Fibroblast of upper back skin (primary cell): Measurements from ENCODE around the gene VEZT.
A peak's percentile ranks its signal among the peaks of the same experiment; 100 is the strongest.
"Not testable (repeated sequence)": the region's sequence is repeated elsewhere in the genome, so short reads cannot be mapped to it uniquely, and the experiment has no call there.

Experiments used
- DNase-seq: peaks from one replicate; pipeline ENCODE4 v3.0.0-alpha.2; 2013

The VEZT gene

DNA sequence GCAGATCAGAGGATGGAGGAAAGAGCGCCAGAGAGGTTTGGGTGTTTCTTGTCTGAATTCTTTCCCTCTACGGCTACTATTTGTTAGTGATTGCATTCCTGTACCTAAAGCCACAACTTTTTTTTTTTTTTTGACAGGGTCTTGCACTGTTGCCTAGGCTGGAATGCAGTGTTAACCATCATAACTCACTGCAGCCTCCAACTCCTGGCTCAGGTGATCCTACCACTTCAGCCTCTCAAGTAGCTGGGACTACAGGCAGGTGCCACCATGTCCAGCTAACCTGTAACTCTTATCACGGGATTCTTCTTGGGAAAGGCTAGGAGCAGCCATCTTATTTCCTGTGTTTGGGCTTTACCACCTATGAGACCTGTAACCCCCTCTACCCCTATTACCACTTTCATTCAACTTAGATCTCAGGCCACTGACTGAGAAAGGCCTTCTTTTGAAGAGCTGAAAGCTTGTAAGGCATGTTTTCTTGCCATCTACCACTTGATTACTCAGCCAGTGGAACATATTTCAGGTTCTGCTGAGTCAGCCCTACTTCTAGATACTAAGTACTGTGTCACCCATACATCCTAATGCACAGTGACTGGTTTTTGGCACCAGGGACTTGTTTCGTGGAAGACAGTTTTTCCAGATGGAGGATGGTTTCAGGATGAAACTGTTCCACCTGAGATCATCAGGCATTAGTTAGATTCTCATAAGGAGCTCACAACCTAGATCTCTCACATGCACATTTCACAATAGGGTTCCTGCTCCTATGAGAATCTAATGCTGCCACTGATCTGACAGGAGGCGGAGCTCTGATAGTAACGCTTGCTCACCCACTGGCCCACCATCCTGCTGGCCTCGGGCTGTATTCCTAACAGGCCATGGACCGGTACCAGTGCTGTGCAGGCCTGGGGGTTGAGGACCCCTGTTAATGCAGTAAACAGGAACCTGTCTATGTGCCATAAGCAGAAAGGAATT is 6.9 kb downstream of the VEZT start:
- peak; percentile 84 for DNase-seq

DNA sequence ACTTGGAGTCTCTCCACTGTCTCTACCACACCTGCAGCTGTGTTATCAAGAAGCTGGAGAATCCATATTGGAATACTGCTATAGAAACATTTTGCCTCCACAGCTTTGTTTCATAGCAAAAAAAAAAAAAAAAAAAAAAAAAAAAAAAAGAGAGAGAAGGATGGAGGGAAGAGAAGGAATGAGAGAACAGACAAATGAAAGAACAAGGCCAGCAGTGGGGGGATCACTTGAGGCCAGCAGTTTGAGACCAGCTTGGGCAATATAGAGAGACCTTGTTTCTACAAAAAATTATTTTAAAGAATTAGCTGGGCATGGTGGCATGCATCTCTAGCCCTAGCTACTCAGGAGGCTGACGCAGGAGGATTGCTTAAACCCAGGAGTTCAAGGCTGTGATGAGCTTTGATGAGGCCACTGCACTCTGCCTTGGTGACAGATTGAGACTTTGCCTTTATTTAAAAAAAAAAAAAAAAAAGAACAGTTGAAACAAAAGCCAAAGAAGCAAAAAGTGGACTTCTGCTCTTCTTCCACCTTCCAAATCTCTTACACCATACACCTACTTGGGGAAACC is 8.1 kb downstream of the VEZT start:
- no peak for DNase-seq

DNA sequence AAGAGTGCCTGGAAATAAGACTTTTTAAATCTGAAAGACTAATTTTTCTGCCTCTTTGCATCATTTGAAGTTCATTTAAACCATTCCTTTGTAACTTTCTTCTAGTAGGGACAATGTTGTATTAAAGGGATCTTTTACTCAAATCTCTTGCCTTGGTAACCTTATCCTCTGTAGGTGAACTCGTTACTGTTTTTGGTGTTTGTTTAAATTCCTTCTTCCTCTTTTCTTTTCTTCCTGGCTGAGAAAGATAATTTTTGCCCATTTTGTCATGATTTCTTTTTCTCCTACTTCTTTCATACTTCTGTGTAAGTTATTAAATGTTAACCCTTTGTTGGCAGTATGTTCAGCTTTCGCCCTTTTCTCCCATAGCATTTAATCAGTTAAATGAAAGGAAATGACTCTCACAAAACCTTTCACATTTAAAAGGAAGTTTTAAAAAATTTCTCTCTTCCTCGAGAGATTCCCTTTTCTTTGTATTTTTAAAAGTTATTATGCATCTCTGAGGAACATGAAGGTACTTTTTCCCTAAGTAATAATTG is 10.3 kb downstream of the VEZT start:
- no peak for DNase-seq

DNA sequence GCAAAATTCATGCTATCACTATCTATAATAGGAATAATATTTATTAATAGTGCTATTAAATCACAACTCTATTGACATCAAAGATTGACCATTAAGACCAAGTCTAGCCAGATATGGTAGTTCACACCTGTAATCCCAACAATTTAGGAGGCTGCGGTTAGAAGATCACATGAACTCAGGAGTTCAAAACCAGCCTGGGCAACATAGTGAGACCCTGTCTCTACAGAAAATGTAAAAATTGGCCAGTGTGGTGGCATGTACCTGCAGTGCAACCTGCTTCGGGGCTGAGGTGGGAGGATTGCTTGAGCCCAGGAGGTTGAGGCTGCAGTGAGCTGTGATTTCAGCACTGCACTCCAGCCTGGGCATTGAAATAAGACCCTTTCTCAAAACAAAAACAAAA is 11.0 kb downstream of the VEZT start:
- DNase-seq = no peak

DNA sequence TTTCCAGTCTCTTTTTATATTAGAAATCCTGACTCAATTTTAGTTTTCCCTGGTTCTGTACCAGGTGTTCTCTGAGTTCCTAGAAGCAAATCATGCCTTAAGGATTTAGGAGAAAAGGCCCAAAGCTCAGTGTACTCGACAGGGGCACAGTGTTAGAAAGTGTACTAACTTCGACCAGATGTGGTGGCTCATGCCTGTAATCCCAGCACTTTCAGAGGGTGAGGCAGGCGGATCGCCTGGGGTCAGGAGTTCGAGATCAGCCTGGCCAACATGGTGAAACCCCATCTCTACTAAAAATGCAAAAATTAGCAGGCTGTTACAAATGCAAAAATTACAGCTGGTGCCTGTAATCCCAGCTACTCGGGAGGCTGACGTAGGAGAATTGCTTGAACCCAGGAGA is 12.0 kb downstream of the VEZT start:
- DNase-seq = no peak

DNA sequence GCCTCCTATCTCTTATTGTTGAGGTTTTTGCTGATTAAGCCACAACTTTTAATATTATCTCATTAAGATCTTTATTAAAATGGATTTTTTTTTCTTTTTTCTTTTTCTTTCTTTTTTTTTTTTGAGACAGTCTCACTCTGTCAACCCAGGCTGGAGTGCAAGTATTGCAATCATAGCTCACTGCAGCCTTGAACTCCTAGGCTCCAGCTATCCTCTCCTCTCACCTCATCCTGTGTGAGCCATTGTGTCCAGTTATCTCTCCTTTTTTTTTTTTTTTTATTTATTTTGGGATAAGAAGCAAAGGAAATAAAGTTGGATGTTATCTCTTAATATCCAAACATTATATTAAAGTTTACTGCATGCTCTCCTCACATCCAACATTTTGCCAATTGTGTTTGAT is 12.7 kb downstream of the VEZT start:
- DNase-seq = no peak

DNA sequence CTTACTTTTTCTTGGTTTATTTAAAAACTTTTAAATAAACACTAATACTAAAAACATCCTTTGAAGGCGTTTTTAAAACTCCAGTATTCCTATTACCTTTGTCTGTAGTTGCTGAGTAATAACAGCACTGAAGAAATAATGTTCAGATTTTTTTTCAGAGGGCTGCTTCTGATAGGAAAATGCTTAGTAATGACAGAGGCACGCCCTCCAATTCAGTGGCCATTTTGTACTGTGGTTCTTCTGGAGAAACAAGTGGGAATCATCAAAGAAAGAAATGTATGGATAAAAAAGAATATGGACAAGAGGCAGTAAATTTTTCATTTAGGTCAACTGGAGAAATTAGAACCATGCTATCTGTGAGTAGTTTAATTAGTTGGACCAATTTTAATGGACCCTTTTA is 13.6 kb downstream of the VEZT start:
- no peak for DNase-seq

DNA sequence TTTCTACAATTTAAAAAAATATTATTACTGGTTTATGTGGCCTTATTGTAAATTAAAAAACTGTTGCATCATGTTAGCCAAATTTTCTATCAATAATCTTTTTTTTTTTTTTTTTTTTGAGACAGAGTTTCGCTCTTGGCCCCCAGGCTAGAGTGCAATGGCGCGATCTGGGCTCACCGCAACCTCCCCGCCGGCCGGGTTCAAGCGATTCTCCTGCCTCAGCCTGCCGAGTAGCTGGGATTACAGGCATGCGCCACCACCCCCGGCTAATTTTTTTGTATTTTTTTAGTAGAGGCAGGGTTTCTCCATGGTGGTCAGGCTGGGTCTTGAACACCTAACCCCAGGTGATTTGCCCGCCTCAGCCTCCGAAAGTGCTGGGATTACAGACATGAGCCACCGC is 16.6 kb downstream of the VEZT start:
- not testable (repeated sequence) for DNase-seq

DNA sequence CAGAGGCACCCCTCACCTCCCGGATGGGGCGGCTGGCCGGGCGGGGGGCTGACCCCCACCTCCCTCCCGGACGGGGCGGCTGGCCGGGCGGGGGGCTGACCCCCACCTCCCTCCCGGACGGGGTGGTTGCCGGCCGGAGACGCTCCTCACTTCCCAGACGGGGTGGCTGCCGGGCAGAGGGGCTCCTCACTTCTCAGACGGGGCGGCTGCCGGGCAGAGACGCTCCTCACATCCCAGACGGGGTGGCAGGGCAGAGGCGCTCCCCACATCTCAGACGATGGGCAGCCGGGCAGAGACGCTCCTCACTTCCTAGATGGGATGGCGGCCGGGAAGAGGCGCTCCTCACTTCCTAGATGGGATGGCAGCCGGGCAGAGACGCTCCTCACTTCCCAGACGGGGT is 18.0 kb downstream of the VEZT start:
- DNase-seq = not testable (repeated sequence)

DNA sequence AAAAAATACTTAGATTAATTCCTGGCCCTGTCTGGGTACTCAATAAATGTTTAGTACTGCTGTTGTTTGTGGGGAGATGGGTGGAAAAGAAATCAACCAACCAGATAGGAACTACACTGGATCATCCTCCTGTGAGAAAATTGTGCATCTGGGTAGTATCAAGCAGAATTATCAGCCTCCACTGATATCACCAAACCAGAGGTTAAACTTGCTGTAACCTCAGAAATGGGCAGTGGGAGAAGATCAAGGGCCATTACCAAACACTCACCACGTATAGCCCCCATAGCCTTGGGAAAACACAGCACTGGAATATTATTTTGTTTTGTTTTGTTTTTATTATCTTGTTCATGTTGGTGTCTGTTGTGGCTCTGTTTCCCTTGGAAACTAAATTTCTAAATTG is 19.7 kb downstream of the VEZT start:
- DNase-seq = no peak

DNA sequence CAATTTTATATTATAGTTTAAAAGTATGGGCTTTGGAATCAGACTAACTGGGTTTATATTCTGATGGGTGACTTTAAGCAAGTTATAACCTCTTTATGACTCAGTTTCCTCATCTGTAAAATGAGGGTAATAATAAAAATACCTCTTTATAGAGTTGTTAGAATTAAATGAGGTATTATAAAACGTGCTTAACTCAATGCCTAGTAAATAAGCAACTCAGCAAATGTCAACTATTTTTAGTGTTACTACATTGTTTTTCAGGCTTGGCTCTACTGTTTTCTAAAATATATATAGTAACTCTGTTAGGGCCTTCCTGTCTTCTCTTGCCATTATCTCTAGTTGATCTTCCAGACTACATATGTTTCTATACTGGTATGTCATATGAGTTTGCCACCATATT is 20.5 kb downstream of the VEZT start:
- DNase-seq = no peak

DNA sequence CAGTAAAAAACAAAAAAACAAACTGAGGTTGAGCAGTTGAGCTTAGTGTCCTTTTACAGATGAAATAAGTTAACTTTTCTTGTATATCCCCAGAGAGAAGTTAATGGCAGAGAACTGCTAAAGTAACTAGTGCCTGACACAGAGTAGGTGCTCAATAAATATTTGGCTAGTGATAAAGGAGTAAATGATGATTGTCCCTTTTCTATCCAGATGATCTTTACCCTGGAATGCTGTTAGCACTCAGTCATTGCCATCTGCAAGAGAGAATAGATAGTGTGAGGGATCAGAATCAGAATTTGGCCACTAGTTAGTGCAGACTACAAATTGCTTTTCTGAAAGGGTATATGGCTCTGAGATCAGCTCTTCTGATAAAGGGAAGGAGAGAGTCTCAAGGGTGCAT is 21.6 kb downstream of the VEZT start:
- DNase-seq = no peak

DNA sequence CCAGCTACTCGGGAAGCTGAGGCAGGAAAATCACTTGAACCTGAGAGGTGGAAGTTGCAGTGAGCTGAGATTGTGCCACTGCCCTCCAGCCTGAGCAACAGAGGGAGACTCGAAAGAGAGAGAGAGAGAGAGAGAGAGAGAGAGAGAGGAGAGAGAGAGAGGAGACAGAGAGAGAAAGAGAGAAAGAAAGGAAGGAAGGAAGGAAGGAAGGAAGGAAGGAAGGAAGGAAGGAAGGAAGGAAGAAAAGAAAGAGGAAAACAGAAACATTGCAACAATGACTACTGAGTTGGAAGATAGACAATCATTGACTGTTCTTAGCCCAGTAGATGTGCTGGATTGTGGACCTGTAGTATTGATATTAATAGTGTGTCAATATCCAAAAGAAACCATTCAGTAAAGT is 22.2 kb downstream of the VEZT start:
- not testable (repeated sequence) for DNase-seq

DNA sequence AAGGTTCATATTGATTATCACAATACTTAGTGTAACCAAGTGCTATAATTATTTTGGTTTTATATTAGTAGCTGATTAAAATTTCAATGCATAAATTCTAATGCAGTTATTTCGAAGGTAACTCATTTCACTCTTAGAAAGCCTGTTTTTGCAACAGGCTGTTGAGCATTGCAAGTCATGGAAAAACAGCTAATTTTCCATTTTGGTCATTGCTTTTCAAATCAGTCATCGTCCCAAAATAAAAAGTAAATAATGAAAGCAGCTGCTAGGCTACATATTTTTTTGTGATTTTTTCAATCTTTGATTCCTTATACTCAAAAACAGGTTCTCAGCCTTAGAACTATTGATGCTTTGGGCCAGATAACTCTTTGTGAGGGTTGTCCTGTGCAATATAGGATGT is 22.9 kb downstream of the VEZT start:
- DNase-seq = no peak

DNA sequence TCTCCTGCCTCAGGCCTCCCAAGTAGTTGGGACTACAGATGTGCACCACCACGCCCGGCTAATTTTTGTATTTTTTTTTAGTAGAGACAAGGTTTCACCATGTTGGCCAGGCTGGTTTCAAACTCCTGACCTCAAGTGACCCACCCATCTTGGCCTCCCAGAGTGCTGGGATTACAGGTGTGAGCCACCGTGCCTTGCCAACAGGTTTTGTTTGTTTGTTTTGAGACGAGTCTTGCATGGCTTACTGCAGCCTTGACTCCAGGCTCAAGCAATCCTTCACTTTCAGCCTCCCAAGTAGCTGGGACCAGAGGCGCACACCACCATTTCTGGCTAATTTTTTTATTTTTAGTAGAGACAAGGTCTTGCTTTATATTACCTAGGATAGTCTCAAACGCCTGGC is 23.5 kb downstream of the VEZT start:
- not testable (repeated sequence) for DNase-seq

DNA sequence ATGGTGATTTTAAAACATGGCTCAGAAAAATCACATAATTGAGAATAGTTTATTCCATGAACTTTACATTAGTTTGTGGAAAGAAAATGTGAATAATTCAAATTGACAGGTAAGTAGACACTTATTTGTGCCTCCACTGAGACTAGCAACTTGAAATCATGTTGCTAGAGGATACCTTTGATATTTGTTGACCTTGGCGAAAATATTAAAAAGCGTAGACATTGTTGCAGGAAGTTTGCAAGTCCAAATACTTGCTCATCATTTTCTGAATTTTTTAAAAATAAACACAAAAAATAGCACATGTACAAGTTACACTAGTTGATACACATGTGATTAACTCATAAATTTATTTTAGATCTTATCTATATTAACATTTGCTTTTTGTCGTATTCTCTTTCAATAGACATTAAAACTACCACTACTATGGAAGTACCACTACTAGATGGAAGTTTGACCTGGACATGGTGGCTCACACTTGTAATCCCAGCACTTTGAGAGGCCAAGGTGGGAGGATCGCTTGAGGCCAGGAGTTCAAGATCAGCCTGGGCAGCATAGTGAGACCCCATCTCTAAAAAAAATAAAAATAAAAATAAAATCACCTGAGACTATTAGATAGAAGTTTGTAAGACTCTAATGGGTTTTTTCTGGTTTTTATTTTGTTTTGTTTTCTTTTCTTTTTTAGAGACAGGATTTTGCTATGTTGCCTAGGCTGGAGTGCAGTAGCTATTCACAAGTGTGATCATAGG is 24.3 kb downstream of the VEZT start:
- DNase-seq = no peak

DNA sequence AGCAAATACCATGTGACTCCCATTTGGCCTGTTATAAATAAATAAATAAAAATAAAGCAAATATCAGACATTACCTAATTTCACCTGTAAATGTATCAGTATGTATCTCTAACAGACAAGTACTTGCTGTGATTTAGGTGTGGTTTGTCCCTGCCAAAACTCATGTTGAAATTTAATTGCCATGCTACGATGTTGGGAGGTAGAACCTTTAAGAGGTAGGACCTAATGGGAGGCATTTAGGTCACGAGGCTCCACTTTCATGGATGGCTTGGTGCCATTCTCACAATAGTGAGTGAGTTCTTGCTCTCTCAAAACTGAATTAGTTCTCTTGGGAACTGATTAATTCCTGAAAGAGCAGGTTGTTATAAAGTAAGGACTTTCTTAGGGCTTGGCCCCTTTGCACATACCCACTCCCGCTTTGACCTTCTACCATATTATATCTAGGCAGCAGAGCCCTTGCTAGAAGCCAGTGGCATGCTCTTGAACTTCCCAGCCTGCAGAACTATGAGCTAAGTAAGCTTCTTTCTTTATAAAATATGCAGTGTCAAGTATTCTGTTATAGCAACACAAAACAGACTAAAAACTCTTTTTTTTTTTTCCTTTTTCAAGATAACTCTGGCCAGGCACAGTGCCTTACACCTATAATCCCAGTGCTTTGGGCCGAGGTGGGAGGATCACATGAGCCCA is 26.0 kb downstream of the VEZT start:
- DNase-seq = no peak

DNA sequence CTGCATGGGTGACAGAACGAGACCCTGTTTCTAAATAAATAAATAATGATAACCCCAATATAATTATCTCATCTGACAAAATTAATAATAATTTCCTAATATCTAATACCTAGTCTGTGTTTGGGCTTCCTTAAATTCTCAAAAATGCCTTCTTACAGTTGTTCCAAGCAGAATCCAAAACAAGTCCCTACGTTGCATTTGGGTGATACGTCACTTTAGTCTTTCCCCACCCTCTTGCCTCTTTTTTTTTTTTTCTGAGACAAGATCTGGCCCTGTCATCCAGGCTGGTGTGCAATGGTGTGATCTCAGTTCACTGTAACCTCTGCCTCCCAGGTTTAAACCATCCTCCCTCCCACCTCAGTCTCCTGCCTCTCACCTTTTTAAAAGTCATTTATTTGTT is 26.7 kb downstream of the VEZT start:
- no peak for DNase-seq

DNA sequence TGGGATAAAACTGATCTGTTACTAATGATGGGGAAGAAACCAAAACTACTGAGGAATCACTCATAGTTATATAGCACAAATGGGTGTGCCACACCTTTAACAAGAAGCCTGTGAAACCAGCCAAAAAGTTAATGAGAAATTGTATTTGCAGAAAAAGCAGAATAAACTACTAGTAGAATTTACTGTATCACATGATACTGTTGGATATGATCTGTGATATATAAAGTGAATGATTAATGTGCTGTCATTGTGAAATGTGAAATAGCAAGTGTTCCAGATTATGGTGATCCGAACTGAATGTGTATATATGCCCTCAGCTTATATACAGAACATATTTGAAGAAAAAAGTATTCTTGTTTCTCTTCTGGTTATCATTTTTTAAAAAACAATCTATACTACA is 30.5 kb downstream of the VEZT start:
- DNase-seq = no peak

DNA sequence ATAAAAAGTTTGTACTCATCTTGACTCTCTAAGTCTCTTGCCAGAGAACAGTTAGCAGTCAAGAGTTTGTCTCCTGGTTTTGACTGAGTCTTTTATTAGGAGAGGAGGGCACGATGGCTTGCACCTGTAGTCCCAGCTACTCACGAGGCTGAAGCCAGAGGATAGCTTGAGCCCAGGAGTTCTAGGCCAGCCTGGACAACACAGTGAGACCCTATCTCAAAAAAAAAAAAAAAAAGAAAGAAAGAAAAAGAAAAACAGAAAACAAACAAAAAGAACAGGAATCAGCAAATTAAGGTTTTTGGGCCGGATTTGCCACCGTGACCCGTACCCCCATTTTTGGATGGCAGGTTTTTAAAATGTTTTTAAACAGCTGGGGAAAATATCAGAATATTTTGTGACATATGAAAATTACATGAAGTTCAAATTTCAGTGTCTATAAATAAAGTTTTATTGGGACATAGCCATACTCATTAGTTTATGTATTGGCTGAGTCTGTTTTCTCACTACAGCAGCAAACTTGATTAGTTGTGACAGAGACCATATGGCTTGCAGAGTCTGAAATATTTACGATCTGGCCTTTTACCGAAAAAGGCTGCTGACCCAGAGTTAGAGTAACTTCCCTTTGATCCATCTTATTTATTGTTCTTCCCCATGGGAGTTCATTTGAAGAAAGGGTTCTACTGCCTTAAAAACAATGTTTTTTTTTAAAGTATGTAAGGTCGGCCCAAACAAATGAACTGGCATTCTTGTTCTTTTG is 31.2 kb downstream of the VEZT start:
- peak; percentile 69 for DNase-seq

DNA sequence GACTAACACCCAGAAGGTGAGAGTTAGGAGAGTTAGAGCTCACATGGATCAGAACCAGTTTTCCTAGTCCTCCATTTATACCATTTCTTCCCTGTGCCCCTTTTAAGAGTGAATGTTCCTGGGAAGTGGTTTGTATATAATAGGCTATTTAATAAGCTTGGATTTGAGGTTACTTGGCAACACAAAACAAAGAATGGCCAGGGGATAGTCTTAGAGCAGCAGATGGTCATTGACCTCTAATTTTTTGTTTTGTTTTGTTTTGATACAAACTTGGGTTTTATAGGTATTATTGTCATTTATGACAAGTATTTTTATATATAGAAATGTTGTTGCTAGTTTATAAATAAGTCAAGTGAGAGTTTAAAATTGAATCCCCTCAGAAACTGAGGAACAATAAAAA is 35.8 kb downstream of the VEZT start:
- no peak for DNase-seq

DNA sequence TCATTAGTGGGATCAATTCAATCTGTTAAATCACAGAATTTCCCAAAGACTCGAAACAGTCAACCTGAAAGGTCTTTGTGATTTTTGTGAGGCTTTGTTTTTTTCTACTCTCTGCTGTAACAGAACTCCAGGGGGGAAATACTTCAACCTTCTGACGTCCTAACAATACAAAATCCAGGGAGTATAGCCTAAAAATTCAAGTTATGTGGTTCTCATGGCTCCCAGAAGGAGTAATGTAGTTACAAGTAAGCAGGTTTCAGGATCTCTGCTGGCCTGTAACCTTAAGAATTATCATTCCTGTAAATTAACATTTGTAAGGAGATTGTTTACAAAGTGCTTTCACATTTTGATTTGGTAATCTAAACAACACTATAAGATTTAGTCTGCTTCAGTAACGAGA is 39.9 kb downstream of the VEZT start:
- DNase-seq = peak; percentile 34
